HG02588 (cell line): ENCODE results near the gene RGL1.

Experiments used
- ATAC-seq: cut with Tn5 transposase; IDR thresholded peaks from one replicate; pipeline ENCODE4 v1.9.1; 2021; ENCODE audit warnings: mild to moderate bottlenecking, moderate library complexity; ENCODE audit not compliant: unreplicated experiment

The RGL1 gene

DNA sequence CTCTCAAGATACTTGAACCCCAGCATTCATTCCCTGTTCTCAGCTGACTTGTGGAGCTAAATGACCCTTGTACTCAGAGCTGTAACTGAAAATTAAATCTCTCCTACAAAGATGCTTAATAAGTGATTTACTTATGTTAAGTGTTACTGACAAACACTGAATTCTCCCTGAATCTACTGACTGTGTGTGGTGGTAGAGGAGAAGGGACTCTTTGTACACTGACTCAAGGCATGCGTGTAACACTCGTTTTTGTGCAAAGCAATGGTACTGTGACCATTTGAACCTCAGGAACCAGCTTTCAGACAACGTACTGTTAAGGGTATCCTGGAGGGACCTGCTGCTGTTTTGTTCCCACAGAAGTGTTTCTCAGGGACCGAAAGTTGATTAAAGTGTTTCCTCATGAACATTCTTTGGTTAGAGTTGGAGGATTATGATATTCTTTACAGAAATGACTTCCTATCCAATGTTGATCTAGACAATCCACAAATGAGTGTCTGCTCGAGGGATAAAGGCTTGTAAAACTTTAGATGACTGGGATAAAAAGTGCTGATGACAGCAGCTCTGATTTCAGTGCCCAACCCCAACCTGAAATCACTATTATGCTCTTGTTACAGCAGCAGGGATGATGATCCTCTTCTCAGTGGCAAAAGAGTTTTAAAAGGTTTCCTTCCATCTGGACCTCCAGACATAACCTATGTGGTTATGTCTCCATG is 12.8 kb downstream of the RGL1 start:
- no peak for ATAC-seq

DNA sequence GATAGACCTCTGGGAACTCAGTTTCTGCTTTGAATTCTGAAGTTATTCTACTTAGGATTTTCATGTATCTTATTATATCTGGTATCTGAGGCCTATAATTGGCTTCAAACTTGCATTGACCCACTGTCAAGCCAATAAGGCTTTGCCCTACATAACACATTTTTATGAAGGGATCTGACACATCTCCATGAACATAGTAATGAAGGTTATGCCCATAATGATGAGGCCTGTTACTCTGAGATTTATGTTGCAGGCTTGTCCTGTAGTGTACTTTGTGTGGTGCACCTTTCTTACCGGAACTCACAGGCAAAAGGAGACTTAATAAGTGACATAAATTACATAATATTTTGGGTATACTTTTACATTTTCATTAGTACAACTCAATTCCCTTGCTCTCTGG is 14.1 kb downstream of the RGL1 start:
- ATAC-seq: no peak

DNA sequence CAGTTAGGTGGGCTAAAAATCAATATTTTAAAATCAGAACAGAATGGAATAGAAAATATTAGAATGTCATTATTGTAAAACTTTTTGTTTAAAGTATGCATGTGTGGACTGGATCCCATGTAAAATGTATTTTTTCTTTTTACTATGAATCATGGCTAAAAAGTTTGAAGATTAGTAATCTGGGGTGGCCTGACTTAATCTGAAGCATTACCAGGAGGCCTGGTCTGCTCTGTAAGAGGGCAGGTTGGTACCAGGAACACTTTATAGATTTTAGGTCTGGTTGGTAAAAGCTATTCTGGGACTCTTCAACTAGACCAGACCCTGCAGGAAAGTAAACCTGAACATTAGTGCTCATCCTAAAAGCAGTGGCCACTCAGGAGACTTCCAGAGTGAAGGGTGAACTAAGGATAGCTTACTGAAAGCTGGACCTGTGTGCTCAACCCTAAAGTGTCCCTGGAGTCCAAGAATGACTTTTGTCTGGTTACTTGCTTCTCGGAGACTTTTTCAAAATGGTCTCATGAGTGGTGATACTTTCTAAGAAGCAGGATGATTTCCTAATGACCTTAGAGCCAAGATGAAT is 16.5 kb downstream of the RGL1 start:
- ATAC-seq: no peak

DNA sequence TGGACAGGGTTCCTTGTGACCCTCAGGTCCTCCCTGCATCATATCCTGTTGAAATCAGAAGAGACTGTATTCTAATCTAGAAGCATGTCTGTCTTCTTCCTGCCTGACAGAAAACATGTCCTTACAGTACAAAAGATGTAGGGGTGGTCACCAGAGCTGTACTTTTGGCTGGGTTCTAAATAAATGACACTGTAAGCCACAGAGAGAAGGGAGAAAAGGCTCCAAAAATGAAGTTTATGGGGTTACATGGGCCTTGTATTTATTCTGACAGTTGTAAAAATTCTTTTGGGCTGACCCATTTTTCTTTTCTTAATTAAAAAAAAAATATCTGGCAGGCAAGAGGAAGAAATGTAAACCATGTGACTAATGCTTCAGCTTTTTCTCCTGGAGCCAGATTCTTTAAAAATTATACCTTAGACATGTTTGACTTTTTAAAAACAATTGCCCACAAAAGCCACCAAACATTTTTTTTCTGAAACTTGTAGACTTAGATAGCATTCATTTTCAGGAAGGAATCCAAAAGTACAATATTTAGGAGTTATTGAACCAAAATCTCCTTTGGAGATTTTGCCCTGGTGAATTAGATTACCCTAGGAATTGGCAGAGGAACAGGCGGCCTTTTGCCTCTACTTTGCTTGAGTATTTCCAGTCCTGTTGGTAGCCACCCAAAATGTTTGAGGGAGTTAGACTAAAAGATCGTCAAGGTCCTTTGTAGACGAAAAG is 17.1 kb downstream of the RGL1 start:
- no peak for ATAC-seq

DNA sequence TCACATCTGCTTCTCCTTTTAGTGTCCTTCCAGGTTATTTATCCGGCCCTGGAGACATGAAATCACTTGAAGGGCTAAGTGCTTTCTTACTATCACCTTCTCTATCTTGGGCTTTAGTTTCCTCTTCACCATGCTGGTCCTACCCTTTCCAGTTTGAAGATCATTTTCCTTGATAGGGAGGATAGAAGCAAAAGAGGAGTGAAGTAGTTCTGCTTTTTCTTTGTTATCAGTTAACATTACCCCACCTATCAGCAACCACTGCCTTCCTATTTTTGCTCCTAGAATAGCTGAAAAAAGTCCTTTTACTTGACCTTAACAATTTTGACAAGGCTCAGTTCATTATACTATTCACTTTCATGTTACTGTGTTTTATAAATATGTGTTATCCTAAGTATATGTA is 19.4 kb downstream of the RGL1 start:
- ATAC-seq: no peak

DNA sequence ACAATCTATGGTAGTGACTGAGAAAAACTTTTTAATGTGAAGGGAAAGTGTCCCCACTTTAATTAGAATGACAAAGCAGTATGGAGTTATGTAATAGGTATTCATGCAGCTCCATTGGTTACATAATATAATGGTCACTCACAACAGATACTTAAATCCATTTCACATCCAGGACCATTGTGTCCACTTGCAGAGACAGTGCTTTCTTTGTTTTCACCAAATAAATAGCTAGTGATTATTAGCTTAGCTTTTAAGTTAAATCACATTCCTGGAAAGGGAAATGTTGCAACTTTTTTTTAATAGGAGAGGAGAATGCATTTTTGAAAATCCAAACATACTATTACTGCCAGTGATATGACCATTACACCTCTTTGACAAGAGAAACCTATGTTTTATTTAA is 22.9 kb downstream of the RGL1 start:
- ATAC-seq: no peak

DNA sequence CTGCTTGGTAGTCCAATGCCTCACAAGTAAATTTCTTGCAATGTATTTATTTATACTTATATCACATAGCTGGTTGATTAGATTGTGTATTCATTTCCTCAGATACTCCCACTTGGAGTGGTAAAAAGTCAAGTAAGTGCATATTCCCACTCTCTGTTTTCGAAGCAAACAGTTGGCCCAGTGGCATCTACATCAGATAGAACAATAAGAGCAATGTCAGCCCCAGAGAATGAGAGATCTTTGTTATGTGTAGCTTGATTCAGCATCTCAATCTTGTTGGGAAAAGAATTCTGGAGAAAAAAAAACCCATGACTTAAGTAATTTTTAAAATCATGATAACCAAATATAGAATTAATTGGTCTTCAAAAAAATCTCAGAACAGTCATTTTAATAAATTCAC is 25.5 kb downstream of the RGL1 start:
- ATAC-seq: no peak

DNA sequence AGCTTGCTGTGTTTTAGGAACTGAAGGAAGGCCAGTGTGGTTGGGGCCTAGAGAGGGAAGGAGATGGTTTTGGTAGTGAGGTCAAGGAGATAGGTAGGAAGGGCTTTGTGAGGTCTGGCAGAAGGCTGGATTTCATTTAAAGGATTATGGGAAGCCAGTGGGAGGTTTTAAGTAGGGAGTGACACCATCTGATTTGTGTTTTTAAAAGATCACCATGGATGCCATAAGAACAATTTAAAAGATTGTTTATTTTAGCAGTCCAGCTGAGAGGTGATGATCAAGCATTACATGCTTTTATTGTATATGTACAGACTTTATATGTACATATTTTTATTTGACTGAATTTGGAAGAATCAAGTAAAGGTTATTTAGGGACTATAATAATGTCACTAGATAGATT is 26.4 kb downstream of the RGL1 start:
- no peak for ATAC-seq

DNA sequence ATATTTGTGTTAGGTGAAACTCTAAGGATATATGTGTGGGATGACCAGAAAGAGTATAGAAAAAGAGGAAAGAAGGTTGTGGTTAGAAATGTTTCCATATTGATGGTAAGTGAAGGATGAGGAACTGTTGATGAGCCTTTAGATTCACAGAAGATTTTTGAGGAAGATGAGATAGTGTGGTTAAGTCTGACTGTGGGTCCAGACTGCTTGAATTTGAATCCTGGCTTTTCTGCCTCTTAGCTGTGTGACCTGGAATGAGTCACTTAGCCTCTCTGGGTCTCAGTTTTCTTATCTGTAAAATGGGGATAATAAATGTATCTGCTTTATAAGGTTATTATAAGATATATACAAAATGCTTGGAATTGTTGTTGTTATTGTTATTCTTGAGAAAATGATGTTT is 27.5 kb downstream of the RGL1 start:
- ATAC-seq: no peak

DNA sequence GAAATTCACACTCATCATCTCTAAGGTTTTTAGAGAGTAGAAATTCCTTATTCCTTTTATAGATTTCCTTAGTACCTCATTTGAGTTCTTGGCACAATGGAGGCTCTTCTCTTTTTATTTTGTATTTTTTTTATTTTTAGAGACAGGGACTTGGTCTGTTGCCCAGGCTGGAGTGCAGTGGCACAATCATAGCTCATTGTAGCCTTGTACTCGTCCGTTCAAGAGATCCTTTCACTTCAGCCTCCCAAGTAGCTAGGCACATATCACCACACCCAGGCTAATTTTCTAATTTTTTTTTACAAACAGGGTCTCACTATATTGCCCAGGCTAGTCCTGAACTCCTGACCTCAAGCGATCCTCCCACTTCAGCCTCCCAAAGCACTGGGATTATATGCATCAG is 29.6 kb downstream of the RGL1 start:
- no peak for ATAC-seq

DNA sequence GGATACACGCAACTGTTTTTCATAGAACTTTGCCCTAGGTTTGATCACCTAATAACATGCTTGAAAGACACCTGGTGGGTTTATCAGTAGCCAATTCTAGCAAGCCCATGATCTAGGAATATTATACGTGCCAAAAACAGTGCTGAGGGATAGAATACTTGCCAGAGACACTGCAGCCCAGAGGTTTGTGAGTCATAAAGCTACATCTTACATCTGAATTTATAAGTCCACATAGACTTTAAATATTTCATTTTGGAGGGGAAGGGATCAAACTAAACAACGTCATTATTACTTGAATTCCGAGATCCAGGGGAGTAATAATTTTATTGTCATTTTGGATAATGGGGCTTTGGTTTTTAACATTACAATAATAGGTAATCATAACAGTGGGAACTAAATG is 31.7 kb downstream of the RGL1 start:
- ATAC-seq: no peak

DNA sequence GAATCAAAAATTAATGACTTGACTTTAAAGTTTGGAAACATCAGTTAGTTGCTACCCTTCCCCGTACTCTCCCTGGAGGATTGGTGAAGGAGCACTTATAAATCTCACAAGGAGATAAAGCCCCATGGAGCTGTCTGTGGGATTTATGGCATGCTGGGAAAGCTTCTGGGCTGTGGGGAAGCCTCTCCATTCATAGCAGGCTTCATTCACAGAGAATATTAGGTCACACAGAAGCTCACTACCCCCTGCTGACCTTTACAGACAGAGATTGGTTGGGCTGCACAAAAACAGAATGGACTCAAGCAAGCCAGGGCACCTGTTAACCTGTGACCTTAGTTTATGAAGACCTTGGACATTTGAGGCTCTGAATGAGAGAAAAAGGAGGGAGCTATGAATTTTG is 32.1 kb downstream of the RGL1 start:
- ATAC-seq: no peak

DNA sequence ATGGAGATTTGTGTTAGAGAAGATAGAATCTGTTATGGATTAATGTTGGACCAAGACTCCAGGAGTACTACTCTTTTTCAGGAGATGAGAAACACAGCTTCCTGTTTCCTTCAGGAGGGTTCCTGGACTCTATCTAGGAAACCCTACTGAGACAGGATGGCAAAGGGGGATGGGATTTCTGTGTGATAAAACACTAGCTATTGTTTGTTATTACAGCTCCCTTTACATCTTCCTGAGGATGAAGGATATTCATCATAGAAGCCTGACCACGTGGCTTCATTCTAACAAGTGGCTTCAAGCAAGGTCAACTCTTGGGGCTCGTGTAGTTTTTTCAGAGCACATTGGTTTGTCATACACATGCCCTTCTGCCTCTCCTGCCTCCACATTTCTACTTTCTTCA is 33.3 kb downstream of the RGL1 start:
- ATAC-seq: no peak

DNA sequence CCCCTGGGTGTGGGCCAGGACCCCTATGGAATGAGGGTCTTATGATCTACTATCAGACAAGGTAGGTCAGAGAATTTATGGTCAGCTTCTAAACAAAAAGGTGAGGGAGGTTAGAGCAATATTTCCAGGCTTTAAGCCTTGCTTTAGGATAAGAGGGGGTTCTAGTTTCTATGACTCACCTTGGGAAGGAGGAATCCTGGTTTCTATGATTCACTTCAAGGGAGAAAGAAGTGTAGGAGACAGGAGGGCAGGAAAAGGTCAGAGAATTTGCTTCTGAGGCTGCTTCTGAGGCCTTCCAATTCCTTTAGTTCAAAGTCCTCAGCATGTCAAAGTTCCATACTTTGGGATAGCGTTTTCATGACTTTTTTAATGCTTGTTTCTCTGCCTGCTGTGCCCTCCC is 35.2 kb downstream of the RGL1 start:
- ATAC-seq: no peak

DNA sequence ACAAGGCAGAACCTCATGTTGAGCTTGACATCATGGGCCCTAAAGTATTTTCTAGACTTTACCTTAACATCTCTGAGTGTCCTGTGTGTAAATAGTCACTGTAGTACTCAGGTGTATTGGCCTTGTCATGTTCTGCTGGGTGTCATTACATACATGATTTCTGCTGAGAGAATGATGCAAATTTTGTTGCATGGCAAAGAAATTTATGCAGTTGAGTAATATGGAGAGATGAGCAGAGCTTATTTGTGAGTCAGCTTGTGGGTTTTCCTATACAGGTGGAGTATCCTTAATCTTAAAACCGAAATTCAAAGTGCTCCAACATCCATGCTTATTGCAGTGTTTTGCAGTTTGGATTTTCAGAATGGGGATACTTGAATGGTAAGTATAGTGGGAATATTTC is 36.6 kb downstream of the RGL1 start:
- ATAC-seq: peak; percentile 45

DNA sequence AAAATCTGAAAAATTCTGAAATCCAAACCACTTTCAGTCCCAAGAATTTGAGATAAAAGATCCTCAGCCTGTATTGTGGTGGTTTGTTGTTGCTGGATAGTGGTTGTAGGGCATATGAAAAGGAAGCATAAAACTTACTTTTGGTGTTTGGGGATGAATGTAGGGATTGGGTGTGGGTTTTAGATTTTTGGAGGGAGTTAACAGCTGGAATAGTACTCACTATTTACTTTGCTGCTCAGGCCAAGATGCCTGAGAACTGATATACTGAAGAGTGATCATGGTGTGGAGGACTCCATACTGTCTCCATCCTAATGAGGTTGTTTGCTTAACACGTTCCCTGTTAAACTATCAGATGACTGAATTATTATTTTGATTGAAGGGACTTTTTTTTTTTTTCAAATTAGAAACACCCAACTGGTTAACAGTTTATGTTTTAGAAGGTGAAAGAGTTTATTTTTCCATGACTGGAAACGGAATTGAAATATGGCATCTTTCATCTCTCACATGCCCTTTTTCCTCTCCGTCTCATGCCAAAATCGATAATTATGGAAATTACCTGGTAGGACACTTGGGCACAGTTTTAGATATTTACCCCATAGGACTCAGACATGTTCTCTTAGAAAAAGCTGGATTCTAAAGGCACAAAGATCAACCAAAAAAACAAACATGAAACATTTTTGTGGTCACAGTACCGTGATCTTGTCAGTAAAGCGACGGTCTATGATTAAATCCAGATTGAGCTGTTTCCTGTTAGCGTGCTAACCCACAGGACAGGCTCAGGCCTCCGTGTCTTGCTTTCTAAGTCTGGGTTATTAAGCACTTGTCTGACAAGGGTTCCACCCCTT is 37.3 kb downstream of the RGL1 start:
- peak; percentile 87 for ATAC-seq

DNA sequence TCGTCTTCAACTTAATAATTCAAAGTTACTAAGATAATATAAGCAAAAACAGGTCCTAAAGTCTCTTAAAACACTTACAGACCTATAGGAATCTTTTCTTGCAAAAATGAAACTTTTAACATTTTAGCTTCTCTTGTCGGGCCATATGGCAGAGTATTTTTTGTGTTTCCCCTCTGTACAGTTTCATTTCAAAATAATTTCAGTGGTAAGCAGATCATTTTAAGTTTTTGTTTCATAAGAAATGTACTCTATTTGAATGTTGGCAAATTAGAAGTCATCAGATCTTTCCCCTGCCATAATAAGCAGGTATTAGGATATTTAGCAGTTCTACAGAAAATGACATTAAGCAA is 37.9 kb downstream of the RGL1 start:
- peak; percentile 39 for ATAC-seq

DNA sequence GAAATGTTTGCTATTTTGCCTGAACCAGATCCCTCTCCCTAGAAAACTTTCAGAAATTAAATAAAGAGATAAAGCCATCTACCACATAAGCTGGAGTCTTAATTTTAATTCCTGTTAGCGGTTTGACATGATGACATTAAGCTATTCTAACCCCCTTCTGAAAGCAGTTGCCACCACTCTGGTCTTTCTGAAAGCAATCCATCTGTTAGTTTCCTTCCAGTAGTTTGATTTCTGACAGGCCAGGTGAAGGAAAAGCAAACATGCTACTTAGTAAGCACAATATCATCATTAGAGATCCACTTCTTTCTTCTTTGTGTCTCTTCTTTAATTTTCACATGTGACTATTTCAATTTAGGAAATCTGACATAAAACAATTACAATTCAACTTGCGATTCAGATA is 39.9 kb downstream of the RGL1 start:
- ATAC-seq: no peak

DNA sequence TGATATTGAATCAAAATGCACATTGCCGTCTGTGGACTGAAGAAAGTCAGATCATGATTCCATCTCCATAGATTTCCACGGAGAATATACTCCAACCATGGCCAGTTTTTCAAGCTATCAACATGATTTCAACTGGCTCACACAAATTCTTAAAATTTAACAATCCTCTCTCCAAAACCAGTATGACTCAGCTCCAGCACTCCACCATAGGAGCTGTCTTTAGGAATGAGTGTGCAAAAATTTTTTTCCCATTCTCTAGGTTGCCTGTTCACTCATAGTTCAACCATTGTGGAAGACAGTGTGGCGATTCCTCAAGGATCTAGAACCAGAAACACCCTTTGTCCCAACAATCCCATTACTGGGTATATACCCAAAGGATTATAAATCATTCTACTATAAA is 40.8 kb downstream of the RGL1 start:
- no peak for ATAC-seq

DNA sequence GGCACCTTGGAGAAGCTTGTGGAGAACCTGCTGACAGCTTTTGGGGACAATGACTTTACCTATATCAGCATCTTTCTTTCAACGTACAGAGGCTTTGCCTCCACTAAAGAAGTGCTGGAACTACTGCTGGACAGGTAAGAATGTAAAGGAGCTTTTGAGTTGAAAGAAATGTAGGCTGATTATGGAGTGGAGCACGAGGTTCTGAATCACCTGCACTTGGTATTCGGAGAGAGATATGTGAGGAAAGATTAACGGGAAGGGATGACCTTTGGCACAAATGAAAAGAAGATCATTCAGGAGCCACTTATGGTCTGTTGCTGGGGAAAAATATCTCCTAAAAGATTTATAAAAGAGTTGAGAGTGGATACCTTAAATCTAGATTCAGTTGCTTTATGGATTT is 42.7 kb downstream of the RGL1 start:
- no peak for ATAC-seq

DNA sequence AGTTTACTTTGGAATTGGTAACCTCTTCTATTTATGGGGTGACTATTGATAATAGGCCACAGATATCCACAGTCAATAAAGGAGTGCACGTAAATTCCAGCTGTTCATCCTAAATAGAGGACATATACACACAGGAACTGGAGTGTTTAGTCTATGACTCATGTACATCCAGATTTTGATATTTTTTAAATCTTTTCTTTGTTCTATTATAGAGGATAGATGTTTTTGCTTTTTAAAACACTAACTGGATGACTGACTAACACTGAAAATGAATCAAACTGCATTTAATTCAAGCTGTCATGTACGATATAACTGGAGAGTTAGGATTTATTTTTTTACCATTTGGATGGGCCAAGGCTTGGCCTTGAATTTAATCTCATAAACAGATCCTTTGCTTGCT is 45.9 kb downstream of the RGL1 start:
- no peak for ATAC-seq

DNA sequence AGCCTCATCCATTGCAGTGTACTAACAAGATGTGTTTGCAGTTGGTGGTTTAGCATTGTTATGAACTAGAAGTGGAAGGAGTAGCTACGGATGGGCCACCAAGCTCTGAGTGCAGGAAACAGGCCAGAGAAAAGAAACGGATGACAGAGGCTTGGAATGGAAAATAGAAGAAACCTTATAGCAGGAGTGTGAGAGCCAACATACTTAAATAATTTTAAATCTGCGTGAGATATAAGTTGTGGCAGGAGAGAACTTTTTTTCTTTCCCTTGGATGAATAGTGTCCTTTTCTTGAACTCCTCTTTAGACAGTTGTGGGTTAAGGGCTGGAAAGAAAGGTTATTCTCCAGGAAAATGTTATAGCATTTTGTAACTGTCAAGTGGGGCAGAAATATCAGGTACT is 54.2 kb downstream of the RGL1 start:
- ATAC-seq: no peak
